ENCODE data around the gene HS3ST6.

HS3ST6 gene

DNA sequence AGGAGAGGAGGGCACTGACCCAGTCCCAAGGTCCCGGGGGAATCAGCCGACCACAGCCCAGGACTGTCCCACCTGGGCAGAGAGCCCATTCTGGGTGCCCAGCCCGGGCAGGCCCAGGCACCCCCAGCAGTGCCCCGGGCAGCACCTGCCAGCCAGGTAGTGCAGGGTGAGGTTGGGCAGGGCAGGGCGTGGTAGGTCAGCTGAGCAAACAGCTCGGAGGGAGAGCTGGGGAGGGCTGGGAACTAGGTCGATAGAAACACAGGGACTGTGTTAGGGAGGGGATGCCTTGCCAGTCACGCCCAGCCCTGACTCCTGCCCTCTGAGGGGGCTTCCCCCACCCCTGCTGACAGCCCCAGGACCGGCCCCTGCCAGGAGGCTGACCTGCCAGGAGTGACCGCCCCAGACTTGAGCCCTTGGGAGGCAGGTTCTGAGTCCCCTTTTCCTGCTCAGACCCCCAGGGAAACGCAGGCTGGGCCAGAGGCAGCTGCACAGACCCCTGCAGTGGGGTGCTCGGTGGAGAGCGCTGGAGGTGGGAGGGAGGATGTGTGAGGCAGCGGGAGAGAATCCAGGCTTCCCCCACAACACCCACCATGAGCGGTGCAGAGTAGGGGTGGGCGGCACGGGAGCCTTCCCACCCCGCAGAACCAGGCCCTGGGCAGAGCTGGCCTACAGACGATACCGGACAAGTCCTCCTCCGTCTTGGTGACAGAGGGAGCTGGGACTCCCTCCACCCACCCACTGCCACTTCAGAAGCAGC, 4.7 kb downstream of the HS3ST6 start:
- Mint-ChIP-seq H3K9me3 (no peaks in the 10 kb centered on the region), H3K27me3 (peaks cover 44 to 58% of the 10 kb centered on the region in 2 donors), H3K4me1 (peaks cover 1 to 5% of the 10 kb centered on the region in 2 donors), H3K4me3 (no peak overlapping the region), H3K36me3 (no peaks in the 10 kb centered on the region), H3K27ac (no peak overlapping the region)
- peak in 1 of 2 donors; percentile 36 for ATAC-seq (replicated peaks)
- DNase-seq = no peak

DNA sequence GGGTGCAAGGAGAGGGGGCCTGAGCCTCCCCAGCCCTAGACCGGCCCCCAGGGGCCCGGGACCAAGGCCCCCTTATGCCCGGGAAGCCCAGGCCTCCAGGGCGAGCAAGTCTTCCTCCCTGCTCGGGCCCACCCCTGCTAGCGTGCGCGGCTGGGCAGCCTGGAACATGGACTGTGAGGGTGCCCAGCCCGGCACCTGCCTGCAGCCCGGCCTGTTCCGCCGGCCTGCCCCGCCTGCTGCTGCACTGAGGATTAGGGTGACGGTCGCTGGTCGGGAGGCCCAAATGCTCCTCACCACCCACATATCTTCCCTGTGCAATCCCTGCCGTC, 6.0 kb downstream of the HS3ST6 start:
- Mint-ChIP-seq H3K27me3 (peaks cover 46 to 55% of the 10 kb centered on the region in 2 donors), H3K27ac (no peak overlapping the region), H3K4me3 (no peak overlapping the region), H3K36me3 (no peaks in the 10 kb centered on the region), H3K9me3 (no peaks in the 10 kb centered on the region), H3K4me1 (peaks cover 1 to 5% of the 10 kb centered on the region in 2 donors)
- DNase-seq = no peak
- ATAC-seq (replicated peaks) = no peak

DNA sequence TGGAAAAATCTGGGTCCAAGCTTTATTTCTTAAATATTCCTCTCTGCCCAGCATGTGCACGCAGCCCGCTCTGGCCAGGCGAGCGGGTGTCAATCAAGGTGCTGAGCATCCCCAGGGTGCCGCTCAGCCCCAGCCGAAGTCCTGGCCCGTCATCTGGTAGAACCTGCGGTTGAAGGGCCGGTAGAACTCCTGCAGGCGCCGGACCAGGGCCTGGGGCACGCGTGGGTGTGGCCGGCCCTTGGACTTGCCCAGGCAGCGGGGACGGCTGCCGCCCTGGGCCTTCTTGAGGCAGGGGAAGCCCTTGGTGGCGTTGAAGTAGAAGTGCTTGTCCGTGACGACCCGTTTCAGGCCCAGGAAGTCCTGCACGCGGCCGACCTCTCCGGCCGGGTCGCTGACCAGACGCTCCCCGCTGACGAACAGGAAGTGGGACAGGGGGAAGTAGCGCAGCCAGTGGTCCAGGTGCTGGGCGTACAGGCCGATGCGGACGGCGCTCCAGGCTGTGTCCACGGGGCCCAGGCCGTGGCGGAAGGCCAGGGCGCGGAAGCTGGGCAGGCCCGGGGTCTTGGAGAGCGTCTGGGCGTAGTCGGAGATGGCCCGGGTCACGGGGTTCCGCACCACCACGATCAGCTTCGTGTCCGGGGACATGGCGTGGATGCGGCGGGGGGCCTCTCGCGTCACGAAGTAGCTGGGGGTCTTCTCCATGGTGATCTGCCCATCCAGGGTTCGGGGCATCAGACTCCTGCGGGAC, 6.6 kb downstream of the HS3ST6 start:
- Mint-ChIP-seq H3K36me3 (no peaks in the 10 kb centered on the region), H3K27me3 (peaks cover 41 to 54% of the 10 kb centered on the region in 2 donors), H3K9me3 (no peaks in the 10 kb centered on the region), H3K4me3 (no peak overlapping the region), H3K4me1 (peaks cover 1 to 5% of the 10 kb centered on the region in 2 donors), H3K27ac (no peak overlapping the region)
- ATAC-seq (replicated peaks) (no peak), DNase-seq (no peak)

DNA sequence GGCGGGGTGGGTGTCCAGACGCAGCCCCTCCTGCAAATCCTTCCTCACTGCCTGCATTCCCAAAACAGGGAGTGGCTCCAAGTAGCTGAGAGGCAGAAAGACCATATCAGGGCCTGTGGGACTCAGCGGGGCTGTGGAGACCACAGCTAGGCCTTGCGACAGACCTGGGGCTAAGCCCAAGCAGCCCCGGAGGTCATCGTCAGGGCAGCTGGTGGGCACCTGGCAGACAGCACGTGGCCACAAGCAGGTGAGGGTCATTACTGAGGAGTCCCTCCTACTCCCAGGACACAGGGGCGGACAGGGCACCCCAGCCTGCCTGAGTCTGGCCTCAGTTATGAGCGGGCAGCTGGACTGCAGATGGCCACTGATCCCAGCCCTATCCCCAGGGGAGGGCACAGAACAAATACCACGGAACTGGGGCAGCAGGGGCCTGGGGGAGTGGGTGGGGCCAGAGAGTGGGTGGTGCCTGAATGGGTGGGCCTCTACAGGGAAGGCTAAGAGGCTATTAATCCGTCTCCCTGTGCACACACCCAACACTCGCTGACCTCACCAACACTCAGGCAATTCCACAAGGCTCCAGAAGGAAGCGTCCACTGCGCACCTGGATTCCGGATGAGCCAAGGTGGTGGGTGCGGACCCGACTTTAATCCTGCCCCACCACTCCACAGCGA, 8.5 kb downstream of the HS3ST6 start:
- DNase-seq = no peak
- no peaks in the 10 kb centered on the region for H3K36me3 Mint-ChIP-seq
- H3K4me3 Mint-ChIP-seq = no peak overlapping the region
- H3K4me1 Mint-ChIP-seq = peaks cover 0 to 1% of the 10 kb centered on the region in 2 donors
- H3K27me3 Mint-ChIP-seq = peaks cover 27 to 43% of the 10 kb centered on the region in 2 donors
- H3K27ac Mint-ChIP-seq = no peak overlapping the region
- no peak for ATAC-seq (replicated peaks)
- no peaks in the 10 kb centered on the region for H3K9me3 Mint-ChIP-seq

DNA sequence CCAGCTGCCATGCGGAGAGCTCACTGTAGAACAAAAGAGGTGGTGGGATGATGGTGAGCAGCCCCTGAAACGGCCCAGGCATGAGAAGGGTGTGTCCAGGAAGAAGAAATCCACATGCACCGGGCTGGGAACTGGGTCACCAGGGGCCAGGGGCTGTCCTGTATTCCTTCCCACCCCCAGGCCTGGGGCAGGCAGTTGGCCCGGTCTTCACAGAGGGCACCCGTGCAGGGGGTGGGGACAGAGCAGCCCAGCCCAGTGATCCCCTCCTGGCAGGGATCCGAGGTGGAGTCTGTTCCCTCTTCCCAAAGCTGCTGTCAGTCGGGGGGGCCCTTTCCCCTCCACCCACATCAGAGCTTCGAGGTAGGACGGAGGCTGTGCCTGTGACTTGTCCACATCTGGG, 9.2 kb downstream of the HS3ST6 start:
- Mint-ChIP-seq H3K4me3 (no peak overlapping the region), H3K27me3 (peaks cover 22 to 41% of the 10 kb centered on the region in 2 donors)
- ATAC-seq (replicated peaks) = no peak

DNA sequence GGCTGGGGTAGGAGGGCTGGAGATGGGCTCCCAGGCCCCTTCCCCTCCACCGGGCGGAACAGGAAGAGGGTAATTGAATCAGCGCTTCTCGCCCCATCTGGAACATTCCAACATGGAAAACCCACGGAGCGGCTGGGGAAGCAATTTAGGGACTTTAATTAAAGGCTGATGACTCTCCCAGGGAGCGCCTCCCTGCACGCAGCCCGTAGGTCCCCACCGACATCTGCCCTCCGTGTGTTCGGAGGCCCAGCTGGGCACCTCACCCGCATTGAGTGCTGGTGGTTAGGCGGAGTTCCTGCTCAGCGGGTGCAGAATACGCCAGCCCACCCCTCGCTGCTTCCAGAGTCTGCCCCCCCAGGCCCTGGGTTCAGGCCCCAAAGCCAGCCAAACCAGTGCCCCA, 10.0 kb downstream of the HS3ST6 start:
- DNase-seq (no peak), ATAC-seq (replicated peaks) (no peak)
- no peak overlapping the region for H3K4me3 Mint-ChIP-seq
- no peaks in the 10 kb centered on the region for H3K4me1 Mint-ChIP-seq
- no peaks in the 10 kb centered on the region for H3K36me3 Mint-ChIP-seq
- peaks cover 22 to 42% of the 10 kb centered on the region in 2 donors for H3K27me3 Mint-ChIP-seq
- no peak overlapping the region for H3K27ac Mint-ChIP-seq
- H3K9me3 Mint-ChIP-seq = no peaks in the 10 kb centered on the region

More for the DNA sequence above, 9.2 kb downstream of the HS3ST6 start:
- DNase-seq = no peak
- Mint-ChIP-seq H3K9me3 (no peaks in the 10 kb centered on the region), H3K4me1 (no peaks in the 10 kb centered on the region), H3K27ac (no peak overlapping the region), H3K36me3 (no peaks in the 10 kb centered on the region)

DNA sequence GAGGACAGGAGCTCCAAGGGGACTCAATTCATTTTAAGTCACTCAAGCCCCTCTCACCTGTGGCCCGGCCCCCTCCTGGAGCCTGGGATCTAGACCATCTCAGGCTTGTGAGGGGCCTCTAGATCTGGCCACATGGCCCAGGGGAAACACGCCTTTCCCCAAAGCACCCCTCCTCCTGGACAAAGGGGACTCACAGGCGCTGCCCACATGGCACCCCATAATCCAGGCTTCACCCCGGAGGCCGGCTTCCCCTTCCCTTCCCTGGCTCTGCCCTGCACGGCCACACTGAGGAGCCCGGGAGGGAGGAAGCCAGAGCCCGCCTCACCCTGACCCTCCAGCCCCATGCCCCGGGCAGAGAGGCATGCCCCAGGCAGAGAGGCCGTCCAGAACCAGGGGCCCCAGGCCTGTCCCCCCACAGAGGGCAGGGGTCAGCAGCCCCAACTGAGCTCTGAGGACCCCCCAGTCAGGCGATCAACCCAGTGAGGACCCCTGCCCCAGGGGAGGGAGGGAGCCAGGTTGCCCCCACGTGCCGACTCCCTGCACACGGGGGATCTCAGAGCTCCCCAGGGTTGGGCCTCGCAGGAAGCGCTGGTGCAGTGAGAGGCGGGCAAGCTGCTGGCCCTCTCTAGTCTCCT, 10.9 kb downstream of the HS3ST6 start:
- H3K4me3 Mint-ChIP-seq = no peak overlapping the region
- no peak for DNase-seq
- peaks cover 15 to 41% of the 10 kb centered on the region in 2 donors for H3K27me3 Mint-ChIP-seq
- H3K9me3 Mint-ChIP-seq = no peaks in the 10 kb centered on the region
- ATAC-seq (replicated peaks) = no peak
- peaks cover 0 to 2% of the 10 kb centered on the region in 2 donors for H3K4me1 Mint-ChIP-seq
- no peaks in the 10 kb centered on the region for H3K36me3 Mint-ChIP-seq
- H3K27ac Mint-ChIP-seq = no peak overlapping the region

DNA sequence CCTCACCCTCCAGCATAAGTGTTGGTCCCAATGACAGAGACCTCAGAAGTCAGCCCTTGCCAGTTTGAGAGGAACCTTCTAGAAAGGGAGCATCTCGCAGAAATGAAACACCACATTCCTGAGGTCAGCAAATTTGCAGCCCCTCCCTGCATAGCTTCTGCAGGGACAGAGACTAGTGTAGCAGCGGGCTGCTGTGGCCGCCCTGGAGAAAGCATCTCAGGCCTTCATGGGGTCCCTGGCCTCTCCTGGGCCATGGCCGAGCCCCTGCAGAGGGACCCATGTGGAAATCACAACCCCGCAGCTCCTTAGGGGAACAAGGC, 11.4 kb downstream of the HS3ST6 start:
- ATAC-seq (replicated peaks) (no peak), DNase-seq (no peak)
- Mint-ChIP-seq H3K27ac (no peak overlapping the region), H3K4me3 (no peak overlapping the region), H3K27me3 (peaks cover 14 to 39% of the 10 kb centered on the region in 2 donors), H3K9me3 (no peaks in the 10 kb centered on the region), H3K36me3 (no peaks in the 10 kb centered on the region), H3K4me1 (peaks cover 0 to 2% of the 10 kb centered on the region in 2 donors)

DNA sequence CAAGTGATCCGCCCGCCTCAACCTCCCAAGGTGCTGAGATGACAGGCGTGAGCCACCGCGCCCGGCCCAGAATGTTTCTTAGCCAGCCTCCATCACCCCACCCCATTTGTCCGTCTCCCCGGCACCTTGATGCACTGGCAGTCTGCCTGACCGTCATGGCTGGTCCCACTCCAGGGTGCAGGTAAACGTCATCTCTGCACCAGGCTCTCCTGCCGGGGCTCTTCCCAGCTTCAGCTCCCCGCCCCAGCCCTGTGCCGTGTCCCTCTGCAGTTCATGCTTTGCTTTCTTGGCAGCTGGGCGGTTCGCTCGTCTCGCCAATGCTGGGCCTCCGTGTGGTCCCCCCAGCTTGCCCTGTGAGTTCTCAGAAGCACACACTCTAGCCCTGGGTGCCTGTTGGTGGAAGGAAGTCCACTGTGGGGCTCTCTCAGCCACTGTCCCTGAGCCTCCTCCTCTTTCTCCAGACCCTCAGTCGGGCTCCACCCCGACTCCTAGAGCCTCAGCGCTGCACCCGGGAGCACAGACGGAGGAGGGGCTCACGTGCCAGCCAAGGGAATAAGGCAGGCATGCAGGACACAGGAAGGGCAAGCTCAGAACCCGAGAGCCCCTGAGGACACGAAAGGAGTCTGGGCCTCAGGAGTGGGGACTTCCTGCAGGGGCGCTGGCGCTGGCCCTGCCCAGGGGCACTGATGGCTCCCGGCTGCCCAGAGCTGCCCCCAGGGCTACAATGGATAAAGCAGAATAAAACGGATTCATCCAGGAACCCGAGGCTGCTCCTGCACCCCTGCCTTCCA, 12.0 kb downstream of the HS3ST6 start:
- DNase-seq (no peak), ATAC-seq (replicated peaks) (no peak)
- Mint-ChIP-seq H3K4me1 (peaks cover 0 to 2% of the 10 kb centered on the region in 2 donors), H3K4me3 (no peak overlapping the region), H3K27ac (no peak overlapping the region), H3K27me3 (peaks cover 14 to 39% of the 10 kb centered on the region in 2 donors), H3K9me3 (no peaks in the 10 kb centered on the region), H3K36me3 (no peaks in the 10 kb centered on the region)

DNA sequence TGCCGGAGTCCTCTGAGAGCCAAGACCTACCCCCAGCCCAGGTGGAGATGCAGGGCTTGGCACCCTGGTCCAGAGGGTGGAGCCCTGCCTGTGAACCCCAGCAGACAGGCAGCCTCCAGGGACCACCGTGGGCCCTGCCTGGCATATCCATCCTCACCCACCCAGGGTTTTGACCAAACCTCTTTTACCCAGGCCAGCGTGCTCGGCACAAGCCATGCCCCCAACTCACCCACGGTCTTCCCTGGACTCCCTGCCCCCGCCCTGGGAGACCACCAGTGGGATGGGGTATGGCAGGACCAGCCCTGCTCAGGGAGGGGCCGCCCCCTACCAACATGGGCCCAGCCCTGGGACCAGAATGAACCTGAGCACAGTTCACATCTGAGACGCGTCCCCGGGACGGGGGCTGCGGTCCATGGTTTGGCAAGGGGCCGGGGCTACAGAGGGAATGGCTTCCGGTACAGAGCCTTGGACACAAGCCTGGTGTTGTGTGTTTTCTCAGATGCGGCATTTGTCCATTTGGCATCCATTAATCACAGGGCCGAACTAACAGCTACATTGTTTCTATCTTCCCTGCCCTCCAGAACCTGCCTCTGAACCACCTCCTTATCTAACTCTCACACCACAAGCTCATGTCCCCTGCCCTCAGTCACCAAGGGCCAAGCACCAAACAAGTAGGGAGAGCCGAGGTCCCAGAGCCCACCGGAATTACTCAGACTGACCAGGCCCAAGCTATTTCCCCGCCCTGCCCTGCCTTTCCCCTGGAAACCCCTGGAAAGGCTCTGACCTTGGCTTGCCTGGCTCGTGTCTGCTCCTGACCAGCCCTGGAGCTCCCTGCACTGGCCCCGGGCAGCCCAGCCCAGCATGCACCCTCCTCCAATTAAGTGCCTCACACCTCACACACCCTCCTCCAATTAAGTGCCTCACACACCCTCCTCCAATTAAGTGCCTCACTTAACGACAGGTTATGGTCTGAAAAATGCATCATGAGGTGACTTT, 14.1 kb downstream of the HS3ST6 start:
- Mint-ChIP-seq H3K4me3 (no peak overlapping the region), H3K9me3 (no peaks in the 10 kb centered on the region), H3K36me3 (no peaks in the 10 kb centered on the region), H3K4me1 (peaks cover 0 to 2% of the 10 kb centered on the region in 2 donors), H3K27ac (no peak overlapping the region), H3K27me3 (peaks cover 11 to 46% of the 10 kb centered on the region in 2 donors)
- DNase-seq (no peak), ATAC-seq (replicated peaks) (no peak)

DNA sequence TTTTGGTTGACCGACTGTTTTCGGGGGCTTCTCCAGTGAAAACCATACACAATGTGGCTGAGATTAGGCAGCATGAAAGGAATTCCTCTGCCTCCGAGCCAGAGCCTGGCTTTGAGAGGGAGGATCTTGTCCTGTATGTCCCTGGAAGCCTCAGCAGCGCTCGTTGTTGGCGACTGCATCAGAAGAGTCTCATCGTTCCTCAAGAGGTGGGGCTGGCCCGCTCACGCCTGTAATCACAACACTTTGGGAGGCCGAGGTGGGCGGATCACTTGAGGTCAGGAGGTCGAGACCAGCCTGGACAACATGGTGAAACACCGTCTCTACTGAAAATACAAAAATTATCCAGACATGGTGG, 15.0 kb downstream of the HS3ST6 start:
- Mint-ChIP-seq H3K36me3 (no peaks in the 10 kb centered on the region), H3K27me3 (peaks cover 4 to 44% of the 10 kb centered on the region in 2 donors), H3K4me1 (peaks cover 0 to 2% of the 10 kb centered on the region in 2 donors), H3K27ac (no peak overlapping the region), H3K9me3 (no peaks in the 10 kb centered on the region), H3K4me3 (no peak overlapping the region)
- no peak for DNase-seq
- ATAC-seq (replicated peaks) = no peak

DNA sequence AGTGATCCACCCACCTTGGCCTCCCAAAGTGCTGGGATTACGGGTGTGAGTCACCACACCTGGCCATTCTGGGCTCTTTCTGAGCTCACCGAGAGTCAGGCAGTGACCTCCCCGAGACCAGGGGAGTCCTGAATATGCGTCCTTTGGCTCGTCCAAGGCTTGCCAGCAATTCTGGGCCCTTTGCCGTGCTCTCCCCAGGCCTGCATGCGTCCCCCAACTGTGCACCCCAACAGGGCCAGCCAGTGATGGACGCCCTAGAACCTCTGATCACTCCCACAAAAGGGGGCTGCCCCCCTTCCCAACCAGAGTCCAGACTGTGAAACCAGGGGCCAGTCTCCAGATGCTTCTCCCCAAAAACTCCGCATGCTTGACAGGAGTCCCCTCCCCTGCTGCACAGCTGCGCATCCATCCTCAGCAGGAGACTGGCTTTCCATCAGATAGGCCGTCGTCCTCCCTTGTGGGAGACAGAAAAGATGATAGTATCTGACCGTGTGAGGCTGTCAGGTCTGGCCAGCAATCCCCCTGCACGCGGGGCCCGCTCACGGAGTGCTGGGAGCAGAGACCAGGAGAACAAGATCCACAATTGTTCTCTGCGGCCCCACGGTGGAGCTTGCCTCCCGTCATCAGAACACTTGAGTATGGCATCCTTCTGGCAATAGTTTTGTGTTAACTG, 15.5 kb downstream of the HS3ST6 start:
- H3K36me3 Mint-ChIP-seq = no peaks in the 10 kb centered on the region
- DNase-seq = no peak
- H3K4me1 Mint-ChIP-seq = peaks cover 0 to 2% of the 10 kb centered on the region in 2 donors
- no peak overlapping the region for H3K27ac Mint-ChIP-seq
- no peak for ATAC-seq (replicated peaks)
- no peak overlapping the region for H3K4me3 Mint-ChIP-seq
- no peaks in the 10 kb centered on the region for H3K9me3 Mint-ChIP-seq
- peaks cover 7 to 46% of the 10 kb centered on the region in 2 donors for H3K27me3 Mint-ChIP-seq

DNA sequence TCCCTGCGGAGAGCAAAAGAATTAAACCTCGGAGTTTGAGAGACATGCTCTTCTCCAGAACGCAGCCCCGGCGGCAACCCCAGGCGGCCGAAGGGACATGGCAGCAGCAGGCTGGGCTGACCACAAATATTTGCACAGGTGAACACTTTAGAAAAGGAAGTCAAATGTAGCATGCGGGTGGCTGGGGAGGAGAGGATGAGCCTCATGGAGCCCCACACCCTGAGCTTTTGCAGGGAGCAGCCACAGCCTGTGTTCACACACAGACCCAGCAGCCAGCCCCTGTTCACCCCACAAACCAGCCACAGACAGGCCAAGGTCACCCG, 17.8 kb downstream of the HS3ST6 start:
- Mint-ChIP-seq H3K4me1 (peaks cover 0 to 2% of the 10 kb centered on the region in 2 donors), H3K4me3 (no peak overlapping the region), H3K36me3 (no peaks in the 10 kb centered on the region), H3K27ac (no peak overlapping the region), H3K9me3 (no peaks in the 10 kb centered on the region), H3K27me3 (peaks cover 8 to 36% of the 10 kb centered on the region in 2 donors)
- DNase-seq (no peak), ATAC-seq (replicated peaks) (no peak)
